Raji (cell line): ENCODE results near the gene LRRC30.

Source experiments
- POLR2A ChIP-seq: IDR thresholded peaks from 2 replicates; pipeline ENCODE4 v1.6.1; 2011; ENCODE audit warnings: low read depth, low read length, control low read depth; ENCODE audit not compliant: insufficient read depth

LRRC30 gene

DNA sequence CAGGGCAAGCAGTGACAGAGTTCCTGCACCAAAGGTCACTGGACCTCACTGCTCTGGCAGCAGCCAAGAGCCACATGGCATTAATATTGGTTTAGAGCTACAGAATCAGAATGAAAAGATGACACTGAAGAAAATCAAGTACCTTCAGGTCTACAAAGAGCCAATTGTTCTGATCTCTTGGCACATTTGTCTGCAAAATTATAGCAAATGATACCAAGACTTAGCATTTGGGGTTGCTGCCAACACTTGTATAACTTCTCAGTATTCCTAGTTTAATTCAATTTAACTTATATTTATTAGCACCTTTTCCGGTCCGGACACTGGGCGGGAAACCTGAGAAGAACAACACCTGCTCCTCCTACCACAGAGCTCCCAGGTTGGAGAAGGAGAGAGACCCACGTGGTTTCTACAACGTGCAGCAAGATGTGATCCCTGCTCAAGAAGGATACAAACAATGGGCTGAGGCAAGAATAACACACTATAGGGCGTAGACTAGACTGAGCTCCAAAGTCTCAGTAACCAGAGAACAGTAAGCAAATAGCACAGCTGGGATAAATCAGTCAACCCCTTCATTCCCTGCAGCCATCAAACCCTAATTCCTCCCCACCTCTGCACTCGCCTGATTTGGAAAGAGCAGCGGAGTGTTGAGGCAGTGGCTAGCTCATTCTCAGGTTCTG is 2.4 kb downstream of the LRRC30 start:
- no peak for TF ChIP-seq POLR2A

DNA sequence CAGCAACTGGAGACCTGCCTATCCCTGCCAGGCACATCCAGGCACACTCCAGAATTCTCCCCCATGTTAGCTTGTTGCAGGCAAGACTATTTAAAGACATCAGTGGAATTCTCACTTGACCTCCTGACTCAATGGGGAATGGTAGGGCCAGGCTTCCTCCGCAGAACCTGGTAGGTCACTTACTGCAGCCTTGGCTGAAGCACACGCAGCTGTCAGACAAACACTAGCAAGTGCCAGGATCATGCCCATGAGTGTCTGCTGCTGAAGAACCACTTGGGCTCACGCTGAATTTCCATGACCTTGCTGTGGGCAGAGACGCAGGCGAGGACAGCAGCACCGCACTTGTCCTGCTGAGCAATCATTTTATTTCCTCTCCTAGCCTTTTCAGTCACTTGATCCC is 3.2 kb downstream of the LRRC30 start:
- no peak for TF ChIP-seq POLR2A

DNA sequence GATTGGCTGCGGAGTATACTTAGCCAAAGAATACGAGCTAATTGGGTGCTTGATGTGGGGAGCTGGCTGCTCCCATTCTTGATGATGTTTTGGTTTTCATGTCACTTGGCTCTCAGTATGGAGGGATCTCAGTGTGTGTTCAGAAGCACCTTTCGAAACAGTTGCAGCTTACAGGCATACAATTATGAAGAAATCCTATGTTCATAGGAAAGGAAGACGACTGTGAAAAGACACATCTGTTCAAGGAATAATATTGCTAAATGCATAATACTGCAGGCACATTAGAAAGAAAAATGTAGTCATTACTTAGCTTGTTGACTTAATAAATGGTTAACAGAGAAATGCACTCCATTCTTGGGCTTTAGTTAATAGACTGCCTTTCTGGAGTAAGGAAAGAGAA is 4.1 kb downstream of the LRRC30 start:
- TF ChIP-seq POLR2A = no peak

DNA sequence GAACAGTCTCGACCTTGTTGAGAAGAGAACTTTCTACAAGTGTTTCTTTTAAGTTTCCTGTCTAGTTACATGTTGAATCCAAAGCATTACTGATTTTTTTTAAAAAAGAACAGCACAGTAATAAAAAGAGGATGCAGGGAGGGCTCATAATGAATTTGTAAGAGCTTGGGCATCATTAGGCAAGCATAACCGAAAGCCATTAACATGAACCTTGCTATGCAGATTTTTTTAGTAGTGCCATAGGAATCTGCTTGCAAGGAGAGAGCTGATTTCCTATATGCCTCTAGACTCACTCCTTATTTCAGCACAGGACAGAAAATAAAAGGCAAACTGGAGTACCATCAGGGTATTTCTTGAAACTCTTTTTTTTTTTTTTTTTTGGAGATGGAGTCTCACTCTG is 5.2 kb downstream of the LRRC30 start:
- TF ChIP-seq POLR2A = no peak

DNA sequence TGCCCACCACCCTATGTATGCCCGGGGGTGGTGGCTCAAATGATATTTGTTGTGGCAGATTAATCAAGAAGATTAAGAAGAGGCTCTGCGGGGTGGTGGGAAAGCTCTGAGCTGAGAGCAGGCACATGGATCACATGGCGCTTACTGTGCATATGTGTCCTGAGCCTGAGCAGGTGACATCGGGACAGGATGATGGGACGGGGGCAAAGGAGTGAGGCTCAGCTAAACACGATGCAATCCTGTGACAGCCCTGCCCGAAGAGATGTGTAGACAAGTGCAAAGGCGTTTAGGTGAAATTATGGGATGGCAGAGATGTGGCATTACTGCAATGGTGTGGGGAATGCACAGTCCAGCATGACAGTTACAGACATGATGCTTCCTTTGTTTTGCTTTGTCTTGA is 6.0 kb downstream of the LRRC30 start:
- TF ChIP-seq POLR2A = no peak

DNA sequence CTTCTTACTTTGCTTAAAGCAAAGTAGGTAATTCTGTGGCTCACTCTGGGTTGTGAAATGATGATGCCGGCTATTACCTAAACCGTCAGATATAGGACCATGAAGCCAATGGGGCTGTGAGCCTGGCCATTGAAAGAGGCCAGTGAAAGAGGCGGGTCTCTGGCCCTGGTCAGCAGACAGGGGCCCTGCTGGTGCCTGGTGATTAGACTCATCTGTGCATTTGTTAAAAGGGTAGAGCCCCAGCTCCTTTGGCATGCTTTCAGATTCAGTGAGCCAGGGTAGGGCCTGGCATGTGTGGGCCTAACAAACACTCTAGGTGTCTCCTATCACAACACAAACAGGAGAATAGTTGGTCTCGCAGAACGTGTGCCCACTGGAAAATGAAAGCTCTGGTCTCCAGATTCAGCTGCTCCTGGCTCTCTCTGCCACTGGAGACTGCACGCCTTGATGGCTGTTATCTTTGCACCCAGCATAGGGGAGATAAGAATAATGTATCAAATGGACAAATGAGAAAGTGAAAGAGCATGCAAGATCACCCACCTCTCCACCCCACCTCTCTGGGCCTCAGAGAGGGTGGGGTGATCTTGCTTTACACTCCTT is 6.9 kb downstream of the LRRC30 start:
- TF ChIP-seq POLR2A = no peak

DNA sequence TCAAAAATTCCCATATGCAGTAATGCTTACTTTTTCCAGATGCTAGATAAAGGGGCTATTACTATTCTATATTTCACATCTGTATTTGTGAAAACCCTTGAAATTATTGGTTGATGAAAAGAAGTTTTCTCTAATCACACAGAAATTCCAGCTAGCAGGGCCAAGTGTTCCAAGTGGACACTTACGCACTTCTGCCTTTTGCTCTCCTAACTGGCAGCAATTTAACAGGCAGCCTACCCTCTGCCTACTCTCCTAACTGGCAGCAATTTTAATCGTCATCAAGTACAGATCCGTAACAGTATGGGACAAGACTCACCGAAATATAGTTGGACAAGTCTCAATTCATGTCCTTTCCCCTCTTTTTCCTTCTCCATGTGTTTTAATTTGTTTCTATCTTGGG is 12.0 kb downstream of the LRRC30 start:
- TF ChIP-seq POLR2A = no peak

DNA sequence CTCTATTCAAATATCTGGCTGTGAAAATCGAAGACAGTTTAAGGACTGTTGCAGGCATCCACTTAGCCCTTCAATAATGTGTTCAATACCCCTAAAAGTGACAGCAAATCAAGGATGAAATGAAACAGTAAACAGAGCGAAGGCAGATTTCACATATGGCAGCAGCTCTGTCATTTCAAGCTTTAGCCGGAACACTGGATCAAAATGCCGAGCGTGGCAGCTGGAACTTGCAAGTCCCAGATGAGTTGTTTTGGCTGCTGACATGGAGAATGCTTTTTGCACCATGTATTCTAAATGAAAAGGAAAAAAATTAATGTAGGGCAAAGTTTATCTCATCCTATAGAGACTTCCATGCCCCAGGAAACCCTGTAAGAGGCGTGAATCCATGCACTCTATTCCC is 18.0 kb downstream of the LRRC30 start:
- no peak for TF ChIP-seq POLR2A

DNA sequence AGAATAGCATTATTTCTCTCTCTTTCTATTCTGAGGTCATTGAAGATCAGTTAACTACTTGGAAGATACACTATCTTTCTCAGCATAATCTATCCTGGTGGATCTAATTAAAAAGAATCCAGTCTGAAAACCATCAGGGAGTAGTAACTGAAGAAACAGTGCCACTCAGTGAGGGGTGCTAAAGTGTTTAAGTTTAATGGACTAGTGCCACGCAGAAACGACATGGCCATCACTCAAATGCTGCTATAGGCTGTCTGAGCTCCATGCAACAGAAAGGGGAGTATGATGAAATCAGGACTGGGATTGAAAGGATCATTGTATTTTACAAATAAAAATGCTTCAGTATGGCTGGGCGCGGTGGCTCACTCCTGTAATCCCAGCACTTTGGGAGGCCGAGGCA is 23.3 kb downstream of the LRRC30 start:
- no peak for TF ChIP-seq POLR2A

DNA sequence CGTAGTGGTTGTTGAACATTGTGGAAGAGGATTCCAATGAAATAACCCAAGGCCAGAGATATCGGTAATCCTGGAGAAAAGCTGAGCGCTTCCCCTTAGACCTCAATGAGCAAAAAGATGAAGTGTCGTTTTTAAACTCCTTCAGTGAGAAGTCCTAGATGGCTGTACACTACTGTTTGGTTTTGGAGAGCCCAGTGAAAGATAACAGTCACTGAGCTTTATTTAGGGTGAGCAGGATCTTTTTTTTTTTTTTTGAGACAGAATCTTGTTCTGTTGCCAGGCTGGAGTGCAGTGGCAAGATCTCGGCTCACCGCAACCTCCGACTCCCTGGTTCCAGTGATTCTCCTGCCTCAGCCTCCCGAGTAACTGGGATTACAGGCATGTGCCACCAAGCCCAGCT is 24.2 kb downstream of the LRRC30 start:
- no peak for TF ChIP-seq POLR2A

DNA sequence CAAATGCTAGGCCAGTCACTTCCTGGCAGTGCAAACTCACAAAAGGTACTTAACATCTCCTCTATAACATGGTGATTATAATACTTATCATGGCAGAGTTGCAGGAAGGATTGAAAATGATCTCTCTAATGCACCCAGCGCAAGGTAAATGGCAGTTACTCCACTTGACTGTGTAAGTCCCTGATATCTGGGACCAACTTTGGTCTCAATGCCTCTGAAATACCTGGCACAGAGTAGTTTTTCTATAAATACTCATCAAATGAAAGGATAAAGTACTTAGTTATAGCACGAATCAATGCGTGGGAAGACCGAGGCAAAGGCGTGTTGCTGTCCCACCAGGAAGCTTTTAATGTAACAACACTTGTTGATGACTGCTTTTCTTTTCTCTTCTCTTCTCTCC is 24.8 kb downstream of the LRRC30 start:
- no peak for TF ChIP-seq POLR2A

DNA sequence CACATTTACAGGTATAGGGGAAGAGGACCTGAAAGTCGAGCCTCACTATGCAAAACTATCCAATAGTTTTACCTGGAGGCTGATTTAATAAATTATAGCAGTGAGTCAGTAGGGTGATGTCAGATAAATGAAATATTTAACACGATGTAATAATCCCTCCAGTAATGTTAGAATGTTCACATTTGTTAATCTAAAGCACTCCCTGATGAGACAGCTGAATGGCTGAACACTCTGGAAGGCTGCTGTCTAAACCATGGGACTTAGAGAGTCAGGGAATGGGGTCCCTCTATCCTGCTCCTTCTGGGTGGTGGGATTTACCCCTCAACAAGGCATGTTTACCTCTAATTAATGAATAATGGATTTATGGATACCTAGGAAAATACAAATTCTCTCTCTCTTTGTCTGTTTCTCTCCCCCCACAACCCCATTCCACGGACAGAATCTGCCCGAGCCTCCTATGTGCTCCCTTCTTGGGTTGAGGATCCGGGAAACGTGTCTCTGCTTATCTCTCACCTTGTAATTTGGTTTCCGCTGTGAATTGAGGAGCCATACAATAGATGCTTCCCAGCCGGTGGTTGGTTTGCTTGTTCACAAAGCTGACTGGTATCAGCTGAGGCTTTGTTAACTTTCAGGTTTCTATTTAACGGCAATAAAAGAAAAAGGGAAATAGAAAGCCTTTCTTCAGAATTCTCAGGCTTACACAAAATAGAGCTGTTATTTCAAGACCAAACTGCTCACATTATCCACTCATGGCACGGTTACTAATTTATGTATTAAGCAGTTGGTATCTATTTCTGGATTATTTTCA is 25.9 kb downstream of the LRRC30 start:
- no peak for TF ChIP-seq POLR2A

DNA sequence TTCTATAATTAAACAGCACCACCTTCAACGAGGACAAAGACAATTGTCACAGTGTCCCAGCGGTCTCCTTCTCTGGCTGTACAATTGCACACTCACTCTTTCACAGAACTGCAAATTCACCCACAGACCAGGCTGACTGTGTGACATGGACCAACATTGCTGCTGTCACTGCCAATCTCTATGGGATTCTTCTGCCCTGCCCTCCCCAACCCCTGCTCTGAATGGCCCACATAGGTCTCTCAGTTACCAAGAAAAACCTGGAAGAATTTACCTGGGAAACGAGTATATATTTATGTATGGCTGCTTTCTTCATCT is 26.5 kb downstream of the LRRC30 start:
- TF ChIP-seq POLR2A = no peak

DNA sequence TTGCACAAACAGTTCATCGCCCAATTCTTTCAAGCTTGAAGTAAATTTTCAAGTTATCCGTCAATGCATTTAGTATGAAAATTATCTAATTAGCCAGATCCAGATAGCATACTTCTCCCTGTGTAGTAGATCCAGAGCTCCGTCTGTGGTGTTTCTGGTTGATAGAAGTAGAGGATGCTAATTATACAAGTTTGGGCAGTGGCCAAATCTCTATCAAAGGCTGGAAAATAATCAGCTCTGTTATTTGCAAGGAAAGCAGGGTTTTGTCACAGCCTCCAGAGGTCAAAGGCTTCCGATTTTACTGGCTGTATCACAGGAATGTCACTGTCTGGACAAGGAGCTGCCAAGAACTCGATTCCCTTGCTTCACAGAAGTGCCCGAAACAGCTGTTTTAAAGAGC is 28.6 kb downstream of the LRRC30 start:
- no peak for TF ChIP-seq POLR2A

DNA sequence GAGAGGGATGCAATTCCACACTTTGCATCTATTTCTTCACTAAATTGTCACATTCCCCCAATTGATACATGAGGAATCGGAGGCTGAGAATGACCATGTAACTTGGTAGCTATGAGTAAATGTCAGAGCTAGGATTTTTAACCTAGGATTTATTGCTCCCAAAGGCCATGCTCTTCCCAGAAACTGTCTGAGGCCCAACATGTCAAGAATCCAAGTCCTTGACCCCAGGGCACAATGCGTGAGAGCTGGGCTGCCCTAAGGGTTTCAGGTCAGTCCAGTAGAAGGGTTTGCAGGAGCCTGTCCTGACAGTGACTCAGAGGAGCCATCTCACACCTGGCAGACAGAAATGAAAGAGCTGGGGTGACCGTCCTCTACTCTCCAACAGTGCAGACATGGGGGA is 30.3 kb downstream of the LRRC30 start:
- no peak for TF ChIP-seq POLR2A

DNA sequence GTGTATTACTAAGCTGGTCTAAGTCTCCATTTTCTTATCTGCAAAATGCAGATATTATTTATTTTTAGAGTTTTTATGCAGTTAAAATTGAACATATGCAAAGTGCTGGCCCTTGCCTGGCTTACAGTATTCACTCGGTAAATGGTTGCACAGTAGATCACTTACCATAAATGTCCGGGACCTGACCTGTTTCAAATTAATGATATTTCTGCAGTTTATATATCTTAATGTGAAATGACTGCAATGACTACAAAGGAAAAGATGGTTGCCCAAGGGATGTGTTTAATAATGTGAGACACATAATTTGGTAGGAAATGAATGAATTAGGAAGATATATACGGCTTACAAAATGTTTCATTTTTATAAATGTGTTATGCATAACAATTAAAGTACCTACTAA is 37.1 kb downstream of the LRRC30 start:
- TF ChIP-seq POLR2A = no peak
